Osteocyte (in vitro differentiated cells): ENCODE measurements around the gene WNT2. TPM values are rescaled to one million over a fixed set of nuclear protein-coding genes. Genes with fewer than 3 reads are reported as not detected.
"Not testable (repeated sequence)": the region's sequence is repeated elsewhere in the genome, so short reads cannot be mapped to it uniquely, and the experiment has no call there.

Experiments used
- DNase-seq: peaks from one replicate; pipeline ENCODE4 v3.0.0; 2021; ENCODE audit warnings: mixed read lengths; ENCODE audit not compliant: unreplicated experiment; ENCODE audit errors: extremely low spot score
- H3K27ac Mint-ChIP-seq: one replicate; pipeline ENCODE4 v1.8.0; 2021; ENCODE audit warnings: mild to moderate bottlenecking, mixed read lengths; ENCODE audit not compliant: unreplicated experiment
- H3K27me3 Mint-ChIP-seq: one replicate; pipeline ENCODE4 v1.8.0; 2021; ENCODE audit warnings: mixed read lengths; ENCODE audit not compliant: unreplicated experiment
- H3K36me3 Mint-ChIP-seq: one replicate; pipeline ENCODE4 v1.8.0; 2021; ENCODE audit warnings: mixed read lengths; ENCODE audit not compliant: unreplicated experiment
- H3K4me1 Mint-ChIP-seq: one replicate; pipeline ENCODE4 v1.8.0; 2021; ENCODE audit warnings: mixed read lengths; ENCODE audit not compliant: unreplicated experiment
- H3K4me3 Mint-ChIP-seq: one replicate; pipeline ENCODE4 v1.8.0; 2021; ENCODE audit warnings: mild to moderate bottlenecking, moderate library complexity, mixed read lengths; ENCODE audit not compliant: unreplicated experiment
- H3K9me3 Mint-ChIP-seq: one replicate; pipeline ENCODE4 v1.8.0; 2021; ENCODE audit warnings: mixed read lengths; ENCODE audit not compliant: unreplicated experiment
- CTCF ChIP-seq: fragments of 200-600 bp; sonication (generic); IDR thresholded peaks from 2 replicates; pipeline ENCODE4 v1.5.0; 2021; ENCODE audit warnings: antibody characterized with exemption, mild to moderate bottlenecking, moderate library complexity
- total RNA-seq: library from RNA; stranded (reverse); gene quantifications from 2 replicates; pipeline ENCODE4 v1.2.1, GENCODE V29; 2021

Gene WNT2
- total RNA-seq, 1 donor from 2014 or later, result 9.5 TPM

- H3K27ac Mint-ChIP-seq, result no peak overlapping the region
- no peak overlapping the region for H3K4me3 Mint-ChIP-seq
- H3K9me3 Mint-ChIP-seq, result peaks cover 14% of the 10 kb centered on the region
- peaks cover 14% of the 10 kb centered on the region for H3K4me1 Mint-ChIP-seq
- H3K36me3 Mint-ChIP-seq, result no peaks in the 10 kb centered on the region
- no peak for DNase-seq
- TF ChIP-seq CTCF, result no peak
- no peaks in the 10 kb centered on the region for H3K27me3 Mint-ChIP-seq
Measured at GRCh38 chr7:117250245-117250644, 72.6 kb downstream of the WNT2 start.

GRCh38 chr7:117249696-117250095 lies 73.2 kb downstream of the WNT2 start:
- H3K27ac Mint-ChIP-seq, result no peak overlapping the region
- H3K36me3 Mint-ChIP-seq, result no peaks in the 10 kb centered on the region
- no peak overlapping the region for H3K4me3 Mint-ChIP-seq
- H3K9me3 Mint-ChIP-seq, result peaks cover 15% of the 10 kb centered on the region
- H3K27me3 Mint-ChIP-seq, result no peaks in the 10 kb centered on the region
- DNase-seq, result no peak
- H3K4me1 Mint-ChIP-seq, result peaks cover 14% of the 10 kb centered on the region
- TF ChIP-seq CTCF, result no peak

- H3K4me1 Mint-ChIP-seq, result peaks cover 14% of the 10 kb centered on the region
- H3K9me3 Mint-ChIP-seq, result peaks cover 18% of the 10 kb centered on the region
- no peak for TF ChIP-seq CTCF
- DNase-seq, result no peak
- no peak overlapping the region for H3K27ac Mint-ChIP-seq
- peaks cover 2% of the 10 kb centered on the region for H3K36me3 Mint-ChIP-seq
- no peaks in the 10 kb centered on the region for H3K27me3 Mint-ChIP-seq
- H3K4me3 Mint-ChIP-seq, result no peak overlapping the region
Measured at GRCh38 chr7:117248829-117249228, 74.0 kb downstream of the WNT2 start.

GRCh38 chr7:117247809-117248208 lies 75.0 kb downstream of the WNT2 start:
- H3K4me1 Mint-ChIP-seq, result peaks cover 14% of the 10 kb centered on the region

GRCh38 chr7:117245703-117246102 lies 77.2 kb downstream of the WNT2 start:
- H3K27ac Mint-ChIP-seq, H3K36me3 Mint-ChIP-seq, DNase-seq, H3K4me3 Mint-ChIP-seq, H3K4me1 Mint-ChIP-seq, H3K27me3 Mint-ChIP-seq: not testable (repeated sequence)
- peaks cover 17% of the 10 kb centered on the region for H3K9me3 Mint-ChIP-seq

More at GRCh38 chr7:117247809-117248208, 75.0 kb downstream of the WNT2 start:
- peaks cover 18% of the 10 kb centered on the region for H3K9me3 Mint-ChIP-seq
- no peak for TF ChIP-seq CTCF
- H3K27me3 Mint-ChIP-seq, result no peaks in the 10 kb centered on the region
- H3K27ac Mint-ChIP-seq, result no peak overlapping the region
- no peak for DNase-seq
- no peak overlapping the region for H3K4me3 Mint-ChIP-seq
- H3K36me3 Mint-ChIP-seq, result peaks cover 2% of the 10 kb centered on the region

GRCh38 chr7:117243390-117243789 lies 79.5 kb downstream of the WNT2 start:
- Mint-ChIP-seq H3K27me3 (no peaks in the 10 kb centered on the region), H3K4me1 (peaks cover 2% of the 10 kb centered on the region), H3K27ac (no peak overlapping the region), H3K9me3 (peaks cover 15% of the 10 kb centered on the region), H3K4me3 (no peak overlapping the region), H3K36me3 (peaks cover 4% of the 10 kb centered on the region)
- TF ChIP-seq CTCF, result no peak
- DNase-seq, result no peak
